GM12878 (cell line): ENCODE measurements around the gene COA1. TPM values are rescaled to one million over a fixed set of nuclear protein-coding genes. Genes with fewer than 3 reads are reported as not detected.
A peak's percentile ranks its signal among the peaks of the same experiment; 100 is the strongest.

Experiments used
- ATAC-seq: fragments of 200-7000 bp; cut with Tn5 transposase; 3 replicates; pipeline ENCODE4 v1.9.1; 2020; ENCODE audit warnings: mild to moderate bottlenecking, moderate library complexity
- BruUV-seq: library from RNA; stranded (reverse); fragments of 400-500 nt; replicated peaks from 2 replicates; lab custom pipeline; 2021; lab: Mats Ljungman, UMichigan
- CTCF ChIA-PET: fragments of 300-600 bp; sonication (Branson Sonifier 250); formaldehyde crosslinking; extraction: SDS; loops from one replicate; lab custom pipeline; 2021; ENCODE audit warnings: inconsistent platforms; lab: Yijun Ruan, JAX
- POLR2A ChIA-PET: fragments of 350-600 bp; formaldehyde crosslinking; extraction: SDS; loops from one replicate; lab custom pipeline; 2021; ENCODE audit warnings: inconsistent platforms; lab: Charles Lee
- RAD21 ChIA-PET: fragments of 300-600 bp; sonication (Branson Sonifier 250); formaldehyde crosslinking; loops from one replicate; lab custom pipeline; 2023; ENCODE audit warnings: antibody characterized with exemption; ENCODE audit not compliant: unreplicated experiment; lab: Charles Lee
- SMC1A ChIA-PET: fragments of 300-600 bp; sonication (Branson Sonifier 250); formaldehyde crosslinking; loops from one replicate; lab custom pipeline; 2023; ENCODE audit not compliant: unreplicated experiment, uncharacterized antibody; lab: Charles Lee
- DNase-seq: peaks from one replicate; pipeline ENCODE4 v3.0.0-alpha.2; 2011; ENCODE audit warnings: low read depth, low spot score
- FAIRE-seq: peaks from 3 replicates; lab custom pipeline; 2011; peaks lifted over from hg19 to GRCh38; lab: Jason Lieb, UNC
- H2AFZ ChIP-seq: 2 replicates; pipeline ENCODE4 v1.6.0; 2011; ENCODE audit warnings: low read depth, low read length, control low read depth; ENCODE audit not compliant: control insufficient read depth
- H3K27ac ChIP-seq: 2 replicates; pipeline ENCODE4 v1.5.1; 2011; ENCODE audit warnings: control low read depth; ENCODE audit not compliant: control insufficient read depth, insufficient read depth
- H3K27me3 ChIP-seq, 2 experiments: replicated peaks in 1 of 2; 2 replicates each; pipeline versions ENCODE4 v1.6.0 to v1.6.1; 2011; ENCODE audit warnings: low read length in 1 of 2; ENCODE audit not compliant: control insufficient read depth in 2 of 2, insufficient read depth in 2 of 2
- H3K36me3 ChIP-seq, 2 experiments: 2 replicates each; pipeline ENCODE4 v1.5.1; 2011; ENCODE audit warnings: low read length in 1 of 2; ENCODE audit not compliant: control insufficient read depth in 2 of 2, insufficient read depth in 2 of 2
- H3K4me1 ChIP-seq: 2 replicates; pipeline ENCODE4 v1.6.1; 2011; ENCODE audit warnings: mild to moderate bottlenecking, low read length, moderate library complexity, mixed read lengths; ENCODE audit not compliant: control insufficient read depth, insufficient read depth
- H3K4me2 ChIP-seq: 2 replicates; pipeline ENCODE4 v1.6.0; 2011; ENCODE audit warnings: control low read depth; ENCODE audit not compliant: control insufficient read depth, insufficient read depth
- H3K4me3 ChIP-seq: fragments of 200-600 bp; sonication (generic); 2 replicates; pipeline ENCODE4 v1.5.1; 2016
- H3K79me2 ChIP-seq: 2 replicates; pipeline ENCODE4 v1.6.0; 2011; ENCODE audit warnings: low read length; ENCODE audit not compliant: control insufficient read depth, insufficient read depth
- H3K9ac ChIP-seq: 2 replicates; pipeline ENCODE4 v1.8.0; 2011; ENCODE audit warnings: low read length, control low read depth, mixed read lengths; ENCODE audit not compliant: control insufficient read depth, insufficient read depth
- H3K9me3 ChIP-seq: replicated peaks from 3 replicates; pipeline ENCODE4 v1.5.1; 2011; ENCODE audit warnings: mild to moderate bottlenecking, low read length; ENCODE audit not compliant: control insufficient read depth, insufficient read depth
- H4K20me1 ChIP-seq: 2 replicates; pipeline ENCODE4 v1.6.0; 2011; ENCODE audit not compliant: control insufficient read depth, insufficient read depth
- CHD4 ChIP-seq: fragments of 200-600 bp; sonication (generic); IDR thresholded peaks from 2 replicates; pipeline ENCODE4 v1.6.1; 2016; ENCODE audit warnings: mild to moderate bottlenecking
- CREB1 ChIP-seq: IDR thresholded peaks from 2 replicates; pipeline ENCODE4 v1.6.1; 2012; ENCODE audit warnings: low read depth, mild to moderate bottlenecking, inconsistent platforms
- ESRRA ChIP-seq: IDR thresholded peaks from 2 replicates; pipeline ENCODE4 v1.6.1; 2012; ENCODE audit warnings: mild to moderate bottlenecking, low read length, improper control_type of control experiment
- NR2F1 ChIP-seq: fragments of 450-650 bp; conservative IDR thresholded peaks from 2 replicates; pipeline ENCODE4 v1.6.1; 2017; ENCODE audit warnings: mild to moderate bottlenecking
- RAD21 ChIP-seq: IDR thresholded peaks from 2 replicates; pipeline ENCODE4 v1.6.1; 2011; ENCODE audit warnings: mild to moderate bottlenecking, low read depth, low read length, moderate library complexity; ENCODE audit not compliant: insufficient read depth
- WGBS: methylation state at CpG from one replicate; pipeline ENCODE4 v1.1.6; 2016; ENCODE audit warnings: low lambda C conversion rate; ENCODE audit not compliant: insufficient replicate concordance, insufficient coverage; ENCODE audit errors: missing lambda C conversion rate; 5-methylcytosine and 5-hydroxymethylcytosine counted together
- in situ Hi-C: fragments of 300-500 bp; cut with MboI; formaldehyde crosslinking; loops from 9 replicates; pipeline ENCODE4 v1.14.3; 2018; ENCODE audit warnings: mixed read lengths
- intact Hi-C: fragments of 100-400 bp; cut with micrococcal nuclease; formaldehyde crosslinking; loops from one replicate; pipeline ENCODE4 v1.14.2; 2022; ENCODE audit not compliant: unreplicated experiment
- polyA plus RNA-seq, 11 experiments: library from polyadenylated mRNA; depleted of rRNA in 4 of 11; unstranded in 6 of 11; stranded (reverse) in 5 of 11; fragments of >200 nt; fragmentation: Nextera tagmentation in 4 of 11; fragmentation: Illumina TruSeq in 1 of 11; extraction: Ambion mirVana in 4 of 11; extraction: Trizol in 1 of 11; gene quantifications; 1 replicate in 1 of 11; 2 replicates in 10 of 11; pipeline versions ENCODE4 v1.2.1 to v1.2.3, GENCODE V29; 2011 to 2016; ENCODE audit warnings: inconsistent platforms in 2 of 11, missing spikeins in 2 of 11, low read depth in 1 of 11
- total RNA-seq, 4 experiments: library from RNA; depleted of rRNA in 3 of 4; stranded (reverse); fragments of >200 nt in 3 of 4; fragmentation: Illumina TruSeq in 1 of 4; extraction: Trizol in 1 of 4; gene quantifications; 2 replicates each; pipeline versions ENCODE4 v1.2.1 to v1.2.3, GENCODE V29; 2013 to 2021

Gene COA1
- total and polyA plus RNA-seq, 10 of the 15 experiments (the other 5 are each of a cell fraction or from before 2014, with no cell fraction given) = 83.1 to 258 (median 111) TPM

GRCh38 chr7:43766564-43766963 lies 37.2 kb upstream of the COA1 start (continued):
- TF ChIP-seq ESRRA (no peak), RAD21 (no peak), CREB1 (no peak)

- H4K20me1 ChIP-seq = no peaks in the 10 kb centered on the region
- 80% methylated on average over 10 of the region's 10 CpGs for WGBS
- DNase-seq = no peak
- peaks cover 29% of the 10 kb centered on the region for H3K4me1 ChIP-seq
- no TSS peak for BruUV-seq
- SMC1A ChIA-PET = interaction anchor here (0.8 to 9.8 kb wide), 18 partner anchors 17 to 182 kb away, joined by 3 to 84 read pairs (median 6); partner anchors contain the start of genes COA1 and STK17A
- peak overlapping the region; percentile 81 for H3K4me2 ChIP-seq
- no peak for FAIRE-seq
- H3K9me3 ChIP-seq = no peaks in the 10 kb centered on the region
- no peaks in the 10 kb centered on the region for H3K36me3 ChIP-seq
- H3K9ac ChIP-seq = peak overlapping the region; percentile 66
- peak; percentile 14 for ATAC-seq
- H3K4me3 ChIP-seq = peak overlapping the region; percentile 77; the same call in 1 of the 2 replicates
- no peaks in the 10 kb centered on the region for H3K27me3 ChIP-seq
- intact Hi-C loops (loop anchor here (5.0 kb wide), 1 partner anchor 38 kb away; the partner anchor contains the start of gene COA1), in situ Hi-C loops (no loop called here)
- H2AFZ ChIP-seq = peak overlapping the region; percentile 52
- H3K79me2 ChIP-seq = peaks cover 35% of the 10 kb centered on the region
- TF ChIP-seq NR2F1 (0 out of 2 replicates have a peak, but pooled peaks have one; percentile 37), CHD4 (no peak)
- CTCF ChIA-PET = interaction anchor here (0.7 to 6.8 kb wide), 11 partner anchors 19 to 183 kb away, joined by 3 to 36 read pairs (median 4); partner anchors contain the start of gene STK17A
- peak overlapping the region; percentile 76 for H3K27ac ChIP-seq
- POLR2A ChIA-PET = interaction anchor here (0.7 to 3.7 kb wide), 10 partner anchors 20 to 203 kb away, joined by 3 to 19 read pairs (median 4); partner anchors contain the start of genes COA1 and STK17A
- RAD21 ChIA-PET = interaction anchor here (0.6 to 5.4 kb wide), 22 partner anchors 11 to 192 kb away, joined by 3 to 49 read pairs (median 5); partner anchors contain the start of genes COA1 and STK17A
These were observed 35.6 kb upstream of the COA1 start for GRCh38 chr7:43764807-43765491.
